Stomach smooth muscle (tissue), 2 donors: Measurements from ENCODE around the gene CD300LB.

Experiments
- H3K27ac ChIP-seq: one replicate; pipeline ENCODE4 v1.7.0; 2013; ENCODE audit warnings: mild to moderate bottlenecking, low read length, inconsistent platforms
- H3K27me3 ChIP-seq, 2 donors: one replicate each; pipeline ENCODE4 v1.7.0; 2013; ENCODE audit warnings: low read length in 2 of 2; ENCODE audit not compliant: insufficient read depth in 2 of 2, control insufficient read depth in 1 of 2
- H3K36me3 ChIP-seq, 2 donors: one replicate each; pipeline ENCODE4 v1.7.0; 2013; ENCODE audit warnings: low read length in 2 of 2; ENCODE audit not compliant: control insufficient read depth in 2 of 2, insufficient read depth in 2 of 2
- H3K4me1 ChIP-seq: one replicate; pipeline ENCODE4 v1.7.0; 2013; ENCODE audit warnings: low read length; ENCODE audit not compliant: control insufficient read depth, insufficient read depth
- H3K4me3 ChIP-seq, 2 donors: one replicate each; pipeline ENCODE4 v1.7.0; 2013; ENCODE audit warnings: low read length in 2 of 2
- H3K9ac ChIP-seq, 2 donors: one replicate each; pipeline ENCODE4 v1.7.0; 2013; ENCODE audit warnings: low read length in 2 of 2, mild to moderate bottlenecking in 1 of 2
- H3K9me3 ChIP-seq, 2 donors: one replicate each; pipeline ENCODE4 v1.7.0; 2013; ENCODE audit warnings: low read length in 2 of 2; ENCODE audit not compliant: control insufficient read depth in 2 of 2
- donor health status: healthy.
- donor health status: Pancreatic carcinoma.

The CD300LB gene

DNA sequence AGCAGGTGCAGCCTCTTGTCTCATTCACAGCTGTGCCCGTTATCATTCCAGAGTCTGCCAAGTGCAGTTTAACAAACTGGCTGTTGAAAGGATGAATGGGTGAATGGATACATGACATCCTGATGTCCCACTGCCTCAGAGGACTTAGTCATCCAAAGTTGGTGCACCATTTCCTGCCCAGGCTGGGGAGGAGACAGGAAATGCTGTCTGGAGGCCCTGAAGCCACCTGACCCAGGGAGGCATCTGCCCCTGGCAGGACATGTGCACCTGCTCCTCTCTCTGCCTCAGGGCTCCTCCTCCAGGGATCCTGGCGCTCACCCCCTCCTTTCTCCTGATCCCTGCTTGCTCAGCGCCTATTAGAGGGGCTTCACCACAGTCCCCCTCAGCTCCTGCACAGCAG is 16.5 kb upstream of the CD300LB start:
- no peaks in the 10 kb centered on the region for H3K36me3 ChIP-seq
- peaks cover 2% of the 10 kb centered on the region for H3K4me1 ChIP-seq
- no peak overlapping the region for H3K27ac ChIP-seq
- peaks cover 2 to 5% of the 10 kb centered on the region in 2 donors for H3K27me3 ChIP-seq
- no peak overlapping the region for H3K9ac ChIP-seq
- H3K4me3 ChIP-seq = no peak overlapping the region
- no peaks in the 10 kb centered on the region for H3K9me3 ChIP-seq

DNA sequence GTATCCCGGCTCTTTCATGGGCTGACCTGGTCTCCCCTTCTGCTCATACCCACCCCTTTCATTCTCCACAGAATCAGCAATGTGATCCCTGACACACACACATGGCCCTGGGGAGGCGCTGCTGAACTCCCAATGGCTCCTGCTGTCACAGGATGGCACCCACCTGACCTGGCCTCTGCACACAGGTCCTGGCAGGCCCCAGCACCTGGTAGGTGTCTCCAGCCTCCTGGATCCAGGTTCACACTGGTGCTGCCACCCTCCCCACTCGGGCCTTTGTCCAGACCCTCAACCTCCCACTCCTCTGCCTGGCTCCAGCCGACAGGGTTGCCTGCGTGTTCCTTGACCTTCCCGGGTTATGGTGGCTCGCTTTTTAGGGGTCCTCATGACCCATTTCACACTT is 16.0 kb upstream of the CD300LB start:
- Histone ChIP-seq H3K36me3 (no peaks in the 10 kb centered on the region), H3K9ac (no peak overlapping the region), H3K27me3 (peaks cover 2 to 5% of the 10 kb centered on the region in 2 donors), H3K4me1 (peaks cover 2% of the 10 kb centered on the region), H3K9me3 (no peaks in the 10 kb centered on the region), H3K4me3 (no peak overlapping the region), H3K27ac (no peak overlapping the region)

DNA sequence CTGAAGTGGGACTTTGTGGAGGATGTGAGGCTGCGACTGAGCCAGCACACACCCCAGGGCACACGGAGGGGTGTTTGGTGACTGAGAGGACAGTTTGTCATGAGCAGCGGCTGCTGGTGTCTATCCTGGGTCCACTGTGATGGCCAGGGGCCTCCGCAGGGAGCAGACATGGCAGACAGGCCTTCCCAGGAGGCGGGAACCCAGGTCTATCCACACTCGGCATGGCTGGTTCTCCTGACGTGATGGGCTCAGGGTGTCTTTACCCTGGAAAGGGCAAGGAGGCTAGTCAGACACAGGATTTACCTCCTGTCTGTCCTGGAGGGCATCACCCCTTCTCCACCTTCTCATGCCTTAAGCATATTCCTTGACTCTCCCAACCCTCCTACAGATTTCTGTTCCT is 15.3 kb upstream of the CD300LB start:
- no peaks in the 10 kb centered on the region for H3K9me3 ChIP-seq
- H3K27ac ChIP-seq = no peak overlapping the region
- no peaks in the 10 kb centered on the region for H3K36me3 ChIP-seq
- peaks cover 2 to 3% of the 10 kb centered on the region in 2 donors for H3K27me3 ChIP-seq
- no peaks in the 10 kb centered on the region for H3K4me1 ChIP-seq
- no peak overlapping the region for H3K4me3 ChIP-seq
- no peak overlapping the region for H3K9ac ChIP-seq

DNA sequence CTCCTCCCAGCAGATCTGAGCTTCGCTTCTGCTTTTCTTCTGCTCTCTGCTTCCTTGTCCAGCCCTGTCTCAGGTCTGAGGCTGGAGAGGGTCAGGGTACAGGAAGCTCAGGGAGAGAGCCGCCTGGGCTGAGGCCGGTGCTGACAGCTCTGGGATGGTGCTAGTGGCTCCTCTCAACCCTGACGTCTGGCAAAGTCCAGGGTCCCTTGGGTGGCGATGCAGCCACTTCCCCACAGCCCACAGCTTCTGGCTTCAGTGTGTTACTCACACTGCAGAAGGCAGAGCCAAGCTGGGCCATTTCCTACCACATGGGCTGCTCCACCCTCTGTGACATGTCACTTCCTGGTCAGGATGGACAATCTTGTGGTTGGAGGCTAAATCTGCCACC is 14.6 kb upstream of the CD300LB start, which contains the start of gene CD300C:
Gene CD300C, minus strand, starts transcription at position 273 of the 388 bp plus-strand sequence. CDS start 333 bp downstream, outside the sequence.
- Histone ChIP-seq H3K36me3 (no peaks in the 10 kb centered on the region), H3K9me3 (no peaks in the 10 kb centered on the region), H3K4me1 (no peaks in the 10 kb centered on the region), H3K27me3 (peaks cover 2 to 3% of the 10 kb centered on the region in 2 donors), H3K4me3 (no peak within 1 kb of the TSS), H3K27ac (no peak within 1 kb of the TSS), H3K9ac (no peak within 1 kb of the TSS)

DNA sequence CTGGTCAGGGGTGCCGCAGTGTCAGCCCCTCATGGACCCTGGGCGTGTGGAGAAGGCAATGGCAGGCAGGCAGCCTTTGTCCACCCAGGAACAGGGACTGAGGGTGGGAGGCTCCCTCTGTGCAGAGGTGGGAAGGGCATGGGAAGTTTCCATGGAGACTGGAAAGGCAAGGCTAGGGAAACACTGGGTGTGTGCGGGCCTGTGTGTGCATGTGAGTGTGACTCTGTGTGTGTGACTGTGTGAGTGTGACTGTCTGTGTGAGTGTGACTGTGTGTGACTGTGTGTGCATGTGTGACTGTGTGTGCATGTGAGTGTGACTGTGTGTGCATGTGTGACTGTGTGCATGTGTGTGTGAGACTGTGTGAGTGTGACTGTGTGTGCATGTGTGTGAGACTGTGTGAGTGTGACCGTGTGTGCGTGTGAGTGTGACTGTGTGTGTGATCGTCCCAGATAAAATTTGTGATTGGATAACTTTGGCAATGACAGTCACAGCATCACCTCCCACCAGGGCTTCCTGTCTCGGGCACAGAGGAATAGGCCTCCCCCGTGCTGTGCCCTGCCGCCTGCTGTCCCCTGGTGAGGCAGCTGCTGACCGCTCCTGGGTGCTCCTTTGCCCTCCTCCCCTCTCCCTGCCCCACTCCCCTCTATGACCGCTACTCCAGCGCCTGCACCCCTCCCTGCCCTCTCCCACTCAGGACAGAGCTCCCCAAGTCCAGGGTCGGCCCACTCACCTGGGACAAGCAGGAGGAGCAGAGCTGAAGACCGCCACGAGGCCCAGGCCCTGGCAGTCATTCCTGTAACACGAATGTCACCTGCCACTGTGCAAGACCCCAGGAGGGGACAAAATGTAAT is 13.9 kb upstream of the CD300LB start:
- peaks cover 1 to 2% of the 10 kb centered on the region in 2 donors for H3K27me3 ChIP-seq
- H3K9ac ChIP-seq = no peak overlapping the region
- no peaks in the 10 kb centered on the region for H3K36me3 ChIP-seq
- H3K4me1 ChIP-seq = no peaks in the 10 kb centered on the region
- no peaks in the 10 kb centered on the region for H3K9me3 ChIP-seq
- no peak overlapping the region for H3K27ac ChIP-seq
- no peak overlapping the region for H3K4me3 ChIP-seq

DNA sequence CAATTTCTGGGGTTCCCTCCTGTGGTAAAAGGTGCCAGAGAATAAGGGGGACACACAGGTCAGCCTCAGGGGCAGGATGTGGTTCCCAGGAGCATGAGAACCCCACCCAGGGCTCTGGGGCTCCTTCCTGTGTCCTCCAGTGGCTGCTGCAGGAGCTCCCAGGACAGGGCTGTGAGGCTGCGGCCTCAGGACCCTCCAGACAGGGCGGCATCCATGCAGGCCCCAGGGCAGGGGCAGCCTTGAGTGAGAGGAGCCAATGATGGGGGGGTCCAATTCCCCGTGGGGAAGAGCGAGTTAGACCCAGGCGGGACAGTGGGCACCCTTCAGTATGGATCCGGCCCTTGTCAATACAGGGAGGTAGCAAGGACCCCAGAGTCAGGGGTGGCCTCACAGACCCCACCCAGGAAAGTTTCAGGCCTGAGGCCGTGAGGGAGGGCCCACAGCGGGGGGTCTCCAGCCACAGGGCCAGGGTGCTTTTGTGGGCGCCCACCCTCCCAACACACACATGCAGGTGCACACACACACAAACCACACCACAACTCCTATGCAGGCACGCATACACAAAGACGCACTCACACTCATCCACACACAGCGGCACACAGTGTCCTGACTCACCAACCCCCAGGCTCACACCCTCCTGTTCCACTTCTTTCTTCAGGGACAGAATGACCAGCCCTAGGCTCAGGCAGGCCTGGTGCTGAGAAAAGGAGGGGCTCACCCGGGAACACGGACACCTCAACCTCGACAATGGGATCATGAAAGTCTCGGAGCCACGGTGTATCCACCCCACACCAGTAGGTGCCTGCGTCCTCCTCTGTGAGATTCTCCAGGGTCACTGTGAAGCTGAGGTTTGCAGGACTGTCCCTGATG is 12.9 kb upstream of the CD300LB start:
- Histone ChIP-seq H3K36me3 (no peaks in the 10 kb centered on the region), H3K9ac (no peak overlapping the region), H3K4me3 (no peak overlapping the region), H3K27ac (no peak overlapping the region), H3K27me3 (peaks cover 0 to 2% of the 10 kb centered on the region in 2 donors), H3K4me1 (no peaks in the 10 kb centered on the region), H3K9me3 (no peaks in the 10 kb centered on the region)

DNA sequence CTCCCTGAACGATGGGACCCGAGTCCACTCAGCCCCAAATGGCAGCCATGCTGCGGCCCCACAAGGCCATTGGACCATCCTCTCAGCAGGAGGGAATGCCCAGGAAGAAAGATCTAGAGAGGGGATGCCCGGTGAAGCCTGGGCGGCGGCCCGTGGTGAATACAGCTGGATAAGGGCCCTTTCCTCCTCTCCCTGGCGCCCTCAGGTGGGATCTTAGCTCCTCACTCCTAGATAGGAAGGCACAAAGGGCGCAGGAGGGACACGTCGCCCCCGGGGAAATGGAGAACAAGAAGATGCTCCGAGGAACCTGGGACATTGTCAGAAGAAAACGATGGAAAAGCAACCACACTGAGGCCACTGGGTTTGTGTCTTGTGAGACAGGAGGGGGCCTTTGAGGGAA is 12.1 kb upstream of the CD300LB start:
- no peak overlapping the region for H3K27ac ChIP-seq
- H3K36me3 ChIP-seq = no peaks in the 10 kb centered on the region
- no peaks in the 10 kb centered on the region for H3K9me3 ChIP-seq
- H3K4me3 ChIP-seq = no peak overlapping the region
- peaks cover 0 to 6% of the 10 kb centered on the region in 2 donors for H3K27me3 ChIP-seq
- no peak overlapping the region for H3K9ac ChIP-seq
- no peaks in the 10 kb centered on the region for H3K4me1 ChIP-seq

DNA sequence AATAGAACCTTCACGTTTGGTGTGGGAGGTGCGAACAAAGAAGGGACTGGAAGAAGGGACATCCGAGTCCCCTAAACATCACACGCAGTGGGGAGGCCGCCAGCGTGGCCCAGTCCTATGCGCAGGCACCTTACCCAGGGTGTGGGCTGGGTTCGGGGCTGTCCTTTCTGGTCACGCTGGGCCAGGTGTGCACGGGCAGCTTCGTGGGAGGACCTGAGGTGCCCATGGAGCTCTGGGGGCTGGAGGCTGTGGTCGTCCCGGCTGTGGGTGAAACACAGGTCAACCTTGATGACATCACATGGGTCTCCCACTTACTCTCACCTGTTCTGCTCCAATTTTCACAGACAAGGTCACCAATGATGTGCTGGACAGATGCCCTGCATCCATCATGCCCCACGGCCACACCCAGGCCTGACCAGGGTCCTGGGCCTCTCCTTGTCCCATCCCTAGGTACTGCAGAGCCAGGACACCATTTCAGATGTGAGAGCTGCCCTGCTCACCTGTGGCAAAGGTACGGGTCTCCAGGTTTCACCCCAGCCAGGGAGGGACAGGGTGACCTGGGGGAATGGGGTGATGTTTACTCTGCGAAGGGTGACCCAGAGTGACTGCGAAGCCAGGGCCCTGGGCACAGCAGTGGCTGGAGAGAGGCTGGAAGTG is 11.6 kb upstream of the CD300LB start:
- Histone ChIP-seq H3K27ac (no peak overlapping the region), H3K9me3 (no peaks in the 10 kb centered on the region), H3K27me3 (peaks cover 0 to 6% of the 10 kb centered on the region in 2 donors), H3K9ac (no peak overlapping the region), H3K36me3 (no peaks in the 10 kb centered on the region), H3K4me1 (no peaks in the 10 kb centered on the region), H3K4me3 (no peak overlapping the region)

DNA sequence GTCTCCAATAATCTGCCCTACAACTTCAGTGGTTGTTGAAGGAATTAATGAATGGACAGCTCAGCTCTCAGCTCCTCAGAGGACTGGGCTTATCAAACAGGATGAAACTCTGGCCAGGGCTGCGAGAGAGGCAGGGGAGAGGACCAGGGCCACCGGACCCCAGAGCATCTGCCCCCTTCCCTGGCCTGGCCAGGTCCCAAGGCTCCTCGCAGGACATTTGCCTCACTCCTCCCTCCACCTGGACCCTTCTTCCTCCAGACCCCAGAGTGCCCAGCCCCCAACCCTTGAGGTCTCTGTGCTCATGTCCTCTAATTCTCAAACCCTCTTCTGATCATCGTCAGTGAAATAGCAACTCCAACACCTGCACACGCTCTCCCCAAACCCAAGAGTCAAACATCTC is 10.9 kb upstream of the CD300LB start:
- H3K9me3 ChIP-seq = no peaks in the 10 kb centered on the region
- no peaks in the 10 kb centered on the region for H3K4me1 ChIP-seq

DNA sequence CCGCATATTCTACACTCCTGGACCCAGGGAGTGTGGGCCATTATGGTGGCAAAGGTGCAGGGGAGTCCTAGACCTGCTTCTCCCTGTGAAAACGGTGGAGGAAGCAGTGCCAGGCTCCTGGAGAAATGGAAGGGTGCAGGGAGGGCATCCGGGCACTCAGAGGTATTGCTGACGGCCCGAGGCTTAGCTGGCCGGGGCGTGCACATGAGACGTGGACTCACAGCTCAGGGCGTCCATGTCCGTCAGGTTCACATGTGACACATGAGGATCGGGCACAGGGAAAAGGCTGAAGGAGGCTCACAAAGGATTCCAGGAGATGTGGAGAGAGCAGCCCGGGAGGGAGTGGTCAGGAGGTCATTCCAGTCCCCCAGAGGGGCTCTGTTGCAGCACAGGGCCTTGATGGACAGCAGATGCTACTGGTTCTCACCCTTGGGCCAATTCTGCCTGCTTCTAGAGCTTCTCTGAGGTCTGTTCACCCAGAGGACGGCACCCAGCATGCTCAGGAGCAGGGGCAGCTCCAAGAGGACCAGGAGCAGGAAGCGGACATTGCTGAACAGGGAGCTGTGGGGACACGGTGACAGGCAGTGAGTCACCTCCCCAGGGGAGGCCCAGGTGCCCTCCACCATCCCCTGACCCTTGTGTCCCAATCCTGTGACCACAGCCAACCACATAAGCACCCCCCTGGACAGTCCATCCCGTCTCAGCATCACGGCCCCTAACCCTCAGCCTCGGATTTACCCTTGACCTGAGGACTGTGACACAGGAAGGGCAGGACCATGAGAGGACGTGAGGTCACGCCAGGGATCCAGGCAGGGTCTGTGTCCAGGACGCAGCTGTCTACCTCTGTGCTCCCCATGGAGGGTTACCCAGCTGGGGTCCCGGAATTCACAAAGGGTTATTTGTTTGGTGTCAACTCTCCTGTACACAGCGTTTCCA is 10.2 kb upstream of the CD300LB start:
- H3K27me3 ChIP-seq = peaks cover 0 to 6% of the 10 kb centered on the region in 2 donors
- H3K4me3 ChIP-seq = no peak overlapping the region
- H3K27ac ChIP-seq = no peak overlapping the region
- no peak overlapping the region for H3K9ac ChIP-seq
- no peaks in the 10 kb centered on the region for H3K36me3 ChIP-seq
- no peaks in the 10 kb centered on the region for H3K4me1 ChIP-seq
- H3K9me3 ChIP-seq = no peaks in the 10 kb centered on the region

More for the DNA sequence above, 10.9 kb upstream of the CD300LB start:
- Histone ChIP-seq H3K4me3 (no peak overlapping the region), H3K36me3 (no peaks in the 10 kb centered on the region), H3K27me3 (peaks cover 0 to 6% of the 10 kb centered on the region in 2 donors), H3K9ac (no peak overlapping the region), H3K27ac (no peak overlapping the region)
